Liver (tissue), 9 donors: Measurements from ENCODE around the gene PIEZO1. TPM values are rescaled to one million over a fixed set of nuclear protein-coding genes. Genes with fewer than 3 reads are reported as not detected.
A peak's percentile ranks its signal among the peaks of the same experiment; 100 is the strongest.

ENCODE experiments used
- DNase-seq: peaks from one replicate; pipeline ENCODE4 v3.0.0-alpha.2; 2017; ENCODE audit warnings: low spot score
- H3K27ac ChIP-seq, 2 donors: one replicate each; pipeline ENCODE4 v1.7.0; 2013; ENCODE audit warnings: inconsistent platforms in 2 of 2, low read length in 2 of 2, control low read depth in 1 of 2, low read depth in 1 of 2, mild to moderate bottlenecking in 1 of 2
- H3K27me3 ChIP-seq, 4 donors: one replicate each; pipeline versions ENCODE4 v1.6.1 to v1.7.0; 2013; ENCODE audit warnings: low read length in 3 of 4, inconsistent platforms in 1 of 4, mild to moderate bottlenecking in 1 of 4, moderate library complexity in 1 of 4; ENCODE audit not compliant: control insufficient read depth in 4 of 4, insufficient read depth in 4 of 4
- H3K36me3 ChIP-seq, 4 donors: one replicate each; pipeline versions ENCODE4 v1.6.1 to v1.7.0; 2013; ENCODE audit warnings: low read length in 3 of 4, mild to moderate bottlenecking in 3 of 4, low read depth in 1 of 4, moderate library complexity in 1 of 4; ENCODE audit not compliant: control insufficient read depth in 4 of 4, insufficient read depth in 3 of 4
- H3K4me1 ChIP-seq, 4 donors: one replicate each; pipeline versions ENCODE4 v1.6.1 to v1.7.0; 2013; ENCODE audit warnings: low read length in 3 of 4, mild to moderate bottlenecking in 3 of 4, moderate library complexity in 1 of 4; ENCODE audit not compliant: control insufficient read depth in 4 of 4, insufficient read depth in 4 of 4
- H3K4me3 ChIP-seq, 3 donors: one replicate each; pipeline versions ENCODE4 v1.6.1 to v1.7.0; 2013; ENCODE audit warnings: low read length in 3 of 3, control low read depth in 1 of 3, low read depth in 1 of 3, mild to moderate bottlenecking in 1 of 3
- H3K9ac ChIP-seq, 2 donors: one replicate each; pipeline ENCODE4 v1.7.0; 2013; ENCODE audit warnings: low read length in 2 of 2, mild to moderate bottlenecking in 2 of 2, moderate library complexity in 2 of 2, control low read depth in 1 of 2, low read depth in 1 of 2
- H3K9me3 ChIP-seq, 4 donors: one replicate each; pipeline versions ENCODE4 v1.6.1 to v1.7.0; 2013; ENCODE audit warnings: low read length in 3 of 4; ENCODE audit not compliant: control insufficient read depth in 4 of 4
- ATF3 ChIP-seq: IDR thresholded peaks from 2 replicates; pipeline ENCODE4 v1.6.1; 2016; ENCODE audit warnings: antibody characterized with exemption
- CTCF ChIP-seq: fragments of 150-350 bp; IDR thresholded peaks from 2 replicates; pipeline ENCODE4 v1.5.1; 2017; ENCODE audit warnings: improper control_type of control experiment, low read depth, low read length; ENCODE audit not compliant: missing input control
- EGR1 ChIP-seq, 2 donors: IDR thresholded peaks; 2 replicates each; pipeline ENCODE4 v1.6.1; 2016 to 2018; ENCODE audit warnings: antibody characterized with exemption in 2 of 2, low read depth in 2 of 2
- FOXA1 ChIP-seq: IDR thresholded peaks from 2 replicates; pipeline ENCODE4 v1.6.1; 2016; ENCODE audit warnings: antibody characterized with exemption
- GABPA ChIP-seq, 2 donors: IDR thresholded peaks in 1 of 2; conservative IDR thresholded peaks in 1 of 2; 2 replicates each; pipeline ENCODE4 v1.6.1; 2016; ENCODE audit warnings: antibody characterized with exemption in 2 of 2, mild to moderate bottlenecking in 1 of 2, moderate library complexity in 1 of 2
- HNF4A ChIP-seq, 2 donors: conservative IDR thresholded peaks; 2 replicates each; pipeline ENCODE4 v1.6.1; 2016; ENCODE audit warnings: antibody characterized with exemption in 2 of 2, mild to moderate bottlenecking in 2 of 2
- HNF4G ChIP-seq: IDR thresholded peaks from 2 replicates; pipeline ENCODE4 v1.6.1; 2016; ENCODE audit warnings: antibody characterized with exemption
- JUND ChIP-seq, 2 donors: IDR thresholded peaks; 2 replicates each; pipeline ENCODE4 v1.6.1; 2016; ENCODE audit warnings: antibody characterized with exemption in 2 of 2
- MAX ChIP-seq: IDR thresholded peaks from 2 replicates; pipeline ENCODE4 v1.6.1; 2016; ENCODE audit warnings: antibody characterized with exemption
- NR2F2 ChIP-seq: IDR thresholded peaks from 2 replicates; pipeline ENCODE4 v1.6.1; 2016; ENCODE audit warnings: antibody characterized with exemption
- RAD21 ChIP-seq, 2 donors: IDR thresholded peaks; 2 replicates each; pipeline ENCODE4 v1.6.1; 2016; ENCODE audit warnings: antibody characterized with exemption in 2 of 2, mild to moderate bottlenecking in 2 of 2
- REST ChIP-seq: IDR thresholded peaks from 2 replicates; pipeline ENCODE4 v1.6.1; 2016; ENCODE audit warnings: antibody characterized with exemption, mild to moderate bottlenecking
- RXRA ChIP-seq, 2 donors: IDR thresholded peaks; 2 replicates each; pipeline ENCODE4 v1.6.1; 2017 to 2018; ENCODE audit warnings: antibody characterized with exemption in 2 of 2, mild to moderate bottlenecking in 1 of 2
- SP1 ChIP-seq: IDR thresholded peaks from 2 replicates; pipeline ENCODE4 v1.6.1; 2018; ENCODE audit warnings: antibody characterized with exemption, mild to moderate bottlenecking
- ZBTB33 ChIP-seq: IDR thresholded peaks from 2 replicates; pipeline ENCODE4 v1.6.1; 2016; ENCODE audit warnings: antibody characterized with exemption
- WGBS: extraction: QIAGEN DNeasy Blood & Tissue Kit; methylation state at CpG from one replicate; pipeline ENCODE4 v1.1.7; 2013; 5-methylcytosine and 5-hydroxymethylcytosine counted together
- polyA plus RNA-seq, 2 donors: library from polyadenylated mRNA; stranded (reverse) in 1 of 2; unstranded in 1 of 2; fragments of 200-250 nt in 1 of 2; fragments of >200 nt in 1 of 2; fragmentation: Nextera tagmentation in 1 of 2; extraction: Ambion mirVana in 1 of 2; gene quantifications; one replicate each; pipeline versions ENCODE4 v1.2.1 to v1.2.3, GENCODE V29; 2013 to 2015
- total RNA-seq, 2 donors: library from RNA; depleted of rRNA; stranded (reverse); fragments of >200 nt; gene quantifications; one replicate each; pipeline ENCODE4 v1.2.3, GENCODE V29; 2014
- donor health status: healthy.
- donor health status: healthy.
- donor health status: healthy.
- donor health status: healthy.
- donor health status: healthy.

The PIEZO1 gene
- total and polyA plus RNA-seq, 4 donors = 15.3 to 74.7 (median 59.2) TPM

- Histone ChIP-seq H3K36me3 (peaks cover 2 to 15% (median 6%) of the 10 kb centered on the region in 4 donors), H3K9ac (peak overlapping the region in 1 of 2 donors; percentile 32), H3K27ac (peak overlapping the region; percentile 81 to 84), H3K9me3 (no peaks in the 10 kb centered on the region), H3K4me3 (no peak overlapping the region), H3K27me3 (no peaks in the 10 kb centered on the region), H3K4me1 (peaks cover 3 to 30% (median 12%) of the 10 kb centered on the region in 4 donors)
- WGBS = 64% methylated on average over 42 of the region's 42 CpGs
- peak; percentile 61 for DNase-seq
- TF ChIP-seq JUND (IDR thresholded peaks at IDR 0.05) (no peak), GABPA (IDR thresholded peaks at IDR 0.05 in 1 of 2, conservative IDR thresholded peaks at IDR 0.05 in 1 of 2) (peak in 1 of 2 donors; percentile 70), SP1 (peak; percentile 27), HNF4G (no peak), RAD21 (IDR thresholded peaks at IDR 0.05) (peak in 1 of 2 donors; percentile 19), NR2F2 (peak; percentile 50)
Measured at GRCh38 chr16:88700636-88701482, 84.2 kb downstream of the PIEZO1 start.

GRCh38 chr16:88700322-88700635 lies 84.7 kb downstream of the PIEZO1 start:
- H3K4me3 ChIP-seq = no peak overlapping the region
- no peaks in the 10 kb centered on the region for H3K27me3 ChIP-seq
- WGBS = 72% methylated on average over 14 of the region's 14 CpGs
- H3K36me3 ChIP-seq = peaks cover 2 to 15% (median 6%) of the 10 kb centered on the region in 4 donors
- no peak for DNase-seq
- H3K4me1 ChIP-seq = peaks cover under 1 to 26% (median 9%) of the 10 kb centered on the region in 4 donors
- H3K9ac ChIP-seq = peak overlapping the region in 1 of 2 donors; percentile 32
- no peaks in the 10 kb centered on the region for H3K9me3 ChIP-seq
- no peak for TF ChIP-seq MAX
- TF ChIP-seq RAD21 (IDR thresholded peaks at IDR 0.05) = no peak
- TF ChIP-seq ZBTB33 = no peak
- TF ChIP-seq HNF4A (conservative IDR thresholded peaks at IDR 0.05) = no peak
- no peak for TF ChIP-seq REST
- TF ChIP-seq ATF3 = no peak
- TF ChIP-seq FOXA1 = no peak
- TF ChIP-seq GABPA (IDR thresholded peaks at IDR 0.05 in 1 of 2, conservative IDR thresholded peaks at IDR 0.05 in 1 of 2) = no peak
- TF ChIP-seq CTCF = no peak
- no peak for TF ChIP-seq EGR1 (IDR thresholded peaks at IDR 0.05; ENCODE audit: low read depth in 2 of 2)
- no peak for TF ChIP-seq SP1
- TF ChIP-seq RXRA (IDR thresholded peaks at IDR 0.05) = no peak
- H3K27ac ChIP-seq = peak overlapping the region; percentile 54 to 84
